Testis (tissue), 3 donors: ENCODE data around the gene CMTM5. TPM values are rescaled to one million over a fixed set of nuclear protein-coding genes. Genes with fewer than 3 reads are reported as not detected.
"Not testable (repeated sequence)": the region's sequence is repeated elsewhere in the genome, so short reads cannot be mapped to it uniquely, and the experiment has no call there.

Source experiments
- DNase-seq: peaks from one replicate; pipeline ENCODE4 v3.0.0-alpha.2; 2019
- H3K27ac ChIP-seq, 2 donors: fragments of 200-600 bp; sonication (generic); one replicate each; pipeline ENCODE4 v1.5.1; 2019
- H3K27me3 ChIP-seq: fragments of 200-600 bp; sonication (generic); one replicate; pipeline ENCODE4 v1.5.1; 2019
- H3K36me3 ChIP-seq: fragments of 200-600 bp; sonication (generic); one replicate; pipeline ENCODE4 v1.5.1; 2017; ENCODE audit warnings: low read depth; ENCODE audit errors: missing control alignments
- H3K4me1 ChIP-seq: fragments of 200-600 bp; sonication (generic); one replicate; pipeline ENCODE4 v1.5.1; 2019
- H3K4me3 ChIP-seq, 2 donors: fragments of 200-600 bp; sonication (generic); one replicate each; pipeline ENCODE4 v1.5.1; 2017 to 2019
- H3K9me3 ChIP-seq: fragments of 200-600 bp; sonication (generic); one replicate; pipeline ENCODE4 v1.5.1; 2017
- CTCF ChIP-seq, 3 experiments: fragments of 450-650 bp in 2 of 3; fragments of 200-600 bp in 1 of 3; sonication (generic) in 1 of 3; IDR thresholded peaks; one replicate each; pipeline ENCODE4 v1.5.1; 2016 to 2019; ENCODE audit warnings: antibody characterized with exemption in 3 of 3, mild to moderate bottlenecking in 2 of 3, moderate library complexity in 1 of 3
- POLR2A ChIP-seq: fragments of 450-650 bp; IDR thresholded peaks from one replicate; pipeline ENCODE4 v1.6.1; 2017; ENCODE audit warnings: antibody characterized with exemption, mild to moderate bottlenecking, moderate library complexity
- WGBS, 2 donors: methylation state at CpG; one replicate each; pipeline ENCODE4 v1.1.5; 2018; 5-methylcytosine and 5-hydroxymethylcytosine counted together
- intact Hi-C: fragments of 100-400 bp; cut with DNase I; formaldehyde crosslinking; loops from one replicate; pipeline ENCODE4 v1.15.1; 2023; ENCODE audit warnings: low total_unique reads
- polyA plus RNA-seq: library from polyadenylated mRNA; stranded (reverse); fragments of 350-450 nt; fragmentation: Illumina TruSeq; extraction: RNeasy Lipid Tissue Mini Kit (QIAGEN cat#74804); gene quantifications from one replicate; pipeline ENCODE4 v1.2.3, GENCODE V29; 2014; ENCODE audit warnings: low read depth, low replicate concordance; ENCODE audit not compliant: insufficient read depth
- total RNA-seq, 2 donors: library from RNA; depleted of rRNA; stranded (reverse); fragments of >200 nt; gene quantifications; one replicate each; pipeline ENCODE4 v1.2.3, GENCODE V29; 2016

CMTM5 gene
- total and polyA plus RNA-seq, 3 donors from 2014 or later, result 0.55 to 0.84 (median 0.81) TPM

- TF ChIP-seq POLR2A (no peak), CTCF (IDR thresholded peaks at IDR 0.05) (no peak)
- peak overlapping the region in 1 of 2 donors; percentile 56 for H3K27ac ChIP-seq
- no peak for DNase-seq
- no peak overlapping the region for H3K4me3 ChIP-seq
- no peaks in the 10 kb centered on the region for H3K36me3 ChIP-seq
- H3K4me1 ChIP-seq, result peaks cover 27% of the 10 kb centered on the region
- H3K27me3 ChIP-seq, result no peaks in the 10 kb centered on the region
- intact Hi-C loops, result no loop called here
- no peaks in the 10 kb centered on the region for H3K9me3 ChIP-seq
- 91 to 95% methylated on average over 37 to 39 of the region's 39 CpGs for WGBS, 2 donors
Measured at GRCh38 chr14:23414906-23415820, 38.3 kb downstream of the CMTM5 start.

GRCh38 chr14:23415821-23416778, 39.3 kb downstream of the CMTM5 start:
- intact Hi-C loops, result no loop called here
- TF ChIP-seq POLR2A (no peak), CTCF (IDR thresholded peaks at IDR 0.05) (no peak)
- no peaks in the 10 kb centered on the region for H3K27me3 ChIP-seq
- H3K4me3 ChIP-seq, result no peak overlapping the region
- no peaks in the 10 kb centered on the region for H3K36me3 ChIP-seq
- H3K9me3 ChIP-seq, result no peaks in the 10 kb centered on the region
- H3K27ac ChIP-seq, result no peak overlapping the region
- H3K4me1 ChIP-seq, result peaks cover 27% of the 10 kb centered on the region
- WGBS, 2 donors, result 88 to 91% methylated on average over 21 of the region's 21 CpGs
- DNase-seq, result no peak

DNA sequence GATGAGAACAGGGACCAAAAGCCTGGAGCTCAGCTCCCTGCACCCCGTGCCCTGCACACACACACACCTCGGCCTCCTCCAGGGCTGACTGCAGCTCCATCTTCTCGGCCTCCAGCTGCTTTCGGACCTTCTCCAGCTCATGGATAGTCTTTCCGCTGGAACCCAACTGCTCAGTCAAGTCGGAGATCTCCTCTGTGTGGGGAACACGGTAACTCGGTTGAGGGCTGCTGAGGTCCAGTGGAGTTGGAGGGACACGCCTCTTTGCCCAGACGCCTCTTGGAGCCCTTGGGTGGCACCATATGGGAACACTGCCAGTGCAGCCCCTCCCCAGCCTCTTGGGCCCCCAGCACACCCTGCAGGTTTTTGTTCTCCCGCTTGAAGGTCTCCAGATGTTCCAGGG, 40.0 kb downstream of the CMTM5 start:
- Histone ChIP-seq H3K36me3 (no peaks in the 10 kb centered on the region), H3K9me3 (no peaks in the 10 kb centered on the region), H3K4me3 (no peak overlapping the region), H3K27ac (no peak overlapping the region), H3K4me1 (peaks cover 27% of the 10 kb centered on the region), H3K27me3 (no peaks in the 10 kb centered on the region)
- WGBS, 2 donors, result 86 to 93% methylated on average over 7 to 11 of the region's 11 CpGs
- intact Hi-C loops, result no loop called here
- TF ChIP-seq CTCF (IDR thresholded peaks at IDR 0.05), result no peak
- TF ChIP-seq POLR2A, result no peak
- no peak for DNase-seq

- intact Hi-C loops, result not testable (repeated sequence)
- 88 to 92% methylated on average over 12 of the region's 12 CpGs for WGBS, 2 donors
Measured at GRCh38 chr14:23417269-23417668, 40.4 kb downstream of the CMTM5 start.

GRCh38 chr14:23418021-23418420, 41.2 kb downstream of the CMTM5 start:
- Histone ChIP-seq H3K4me3 (no peak overlapping the region), H3K27ac (no peak overlapping the region), H3K9me3 (no peaks in the 10 kb centered on the region), H3K27me3 (no peaks in the 10 kb centered on the region), H3K36me3 (no peaks in the 10 kb centered on the region), H3K4me1 (peaks cover 27% of the 10 kb centered on the region)
- 57 to 77% methylated on average over 13 to 21 of the region's 21 CpGs for WGBS, 2 donors
- peak; percentile 21 for DNase-seq
- intact Hi-C loops, result no loop called here
- TF ChIP-seq POLR2A, result no peak
- no peak for TF ChIP-seq CTCF (IDR thresholded peaks at IDR 0.05)

More at GRCh38 chr14:23417269-23417668, 40.4 kb downstream of the CMTM5 start:
- H3K4me1 ChIP-seq, result peaks cover 27% of the 10 kb centered on the region
- H3K4me3 ChIP-seq, H3K9me3 ChIP-seq, DNase-seq, H3K27me3 ChIP-seq, H3K27ac ChIP-seq, H3K36me3 ChIP-seq: not testable (repeated sequence)

DNA sequence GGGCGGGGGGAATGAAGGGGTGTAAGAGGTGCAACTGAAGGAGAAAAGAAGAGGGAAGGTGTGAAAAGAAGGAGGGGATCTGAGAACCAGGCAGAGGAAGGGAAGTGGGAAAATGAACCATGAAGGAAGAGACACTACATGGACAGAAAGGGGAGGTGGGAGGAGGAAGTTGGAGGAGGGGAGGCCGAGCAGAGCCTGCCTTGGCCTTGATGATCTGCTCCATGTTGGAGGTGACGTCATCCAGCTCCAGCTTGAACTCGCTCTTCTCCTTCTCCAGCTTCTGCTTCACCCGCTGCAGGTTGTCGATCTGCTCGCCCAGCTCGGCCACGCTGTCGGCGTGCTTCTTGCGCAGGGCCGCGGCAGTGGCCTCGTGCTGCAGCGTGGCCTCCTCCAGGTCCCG, 42.8 kb downstream of the CMTM5 start:
- H3K27ac ChIP-seq, DNase-seq, intact Hi-C loops, H3K36me3 ChIP-seq, H3K27me3 ChIP-seq, H3K9me3 ChIP-seq, H3K4me3 ChIP-seq: not testable (repeated sequence)
- WGBS, 2 donors, result 47 to 79% methylated on average over 5 of the region's 17 CpGs
- H3K4me1 ChIP-seq, result peaks cover 15% of the 10 kb centered on the region
